Neuronal stem cell (in vitro differentiated cells): ENCODE measurements around the gene PPP1R15B.
A peak's percentile ranks its signal among the peaks of the same experiment; 100 is the strongest.

Source experiments
- DNase-seq: peaks from one replicate; pipeline ENCODE4 v3.0.0-alpha.2; 2013; ENCODE audit warnings: low spot score
- H2AFZ ChIP-seq: one replicate; pipeline ENCODE4 v1.6.1; 2013; ENCODE audit warnings: mild to moderate bottlenecking, low read length, inconsistent platforms
- H2AK5ac ChIP-seq: 2 replicates; pipeline ENCODE4 v1.6.1; 2013; ENCODE audit warnings: low read depth, mild to moderate bottlenecking, inconsistent platforms, low read length, moderate library complexity, mixed read lengths
- H2BK120ac ChIP-seq: 2 replicates; pipeline ENCODE4 v1.6.1; 2013; ENCODE audit warnings: low read depth, mild to moderate bottlenecking, inconsistent platforms, low read length, moderate library complexity, mixed read lengths
- H2BK12ac ChIP-seq: one replicate; pipeline ENCODE4 v1.6.1; 2013; ENCODE audit warnings: low read length, inconsistent platforms
- H2BK15ac ChIP-seq: 2 replicates; pipeline ENCODE4 v1.6.1; 2013; ENCODE audit warnings: mild to moderate bottlenecking, low read length, inconsistent platforms, mixed read lengths
- H2BK5ac ChIP-seq: one replicate; pipeline ENCODE4 v1.6.1; 2013; ENCODE audit warnings: inconsistent platforms, mild to moderate bottlenecking, low read length, moderate library complexity
- H3K14ac ChIP-seq: one replicate; pipeline ENCODE4 v1.6.1; 2013; ENCODE audit warnings: low read length, inconsistent platforms
- H3K18ac ChIP-seq: 2 replicates; pipeline ENCODE4 v1.6.1; 2013; ENCODE audit warnings: low read length, inconsistent platforms
- H3K23ac ChIP-seq: 2 replicates; pipeline ENCODE4 v1.6.1; 2013; ENCODE audit warnings: low read depth, mild to moderate bottlenecking, mixed read lengths, low read length, inconsistent platforms; ENCODE audit not compliant: poor library complexity
- H3K27ac ChIP-seq: replicated peaks from 3 replicates; pipeline ENCODE4 v1.5.1; 2013; ENCODE audit warnings: low read length, inconsistent platforms
- H3K27me3 ChIP-seq, 3 experiments: 2 replicates each; pipeline ENCODE4 v1.6.1; 2013; ENCODE audit warnings: low read length in 3 of 3, mild to moderate bottlenecking in 2 of 3, inconsistent platforms in 1 of 3, low read depth in 1 of 3, mixed read lengths in 1 of 3, moderate library complexity in 1 of 3; ENCODE audit not compliant: control insufficient read depth in 3 of 3, insufficient read depth in 3 of 3
- H3K36me3 ChIP-seq, 2 donors: replicated peaks in 1 of 2; 2 replicates each; pipeline ENCODE4 v1.6.1; 2013; ENCODE audit warnings: low read length in 2 of 2; ENCODE audit not compliant: control insufficient read depth in 2 of 2, insufficient read depth in 2 of 2
- H3K4ac ChIP-seq: 2 replicates; pipeline ENCODE4 v1.6.1; 2013; ENCODE audit warnings: inconsistent platforms, mild to moderate bottlenecking, low read length, moderate library complexity
- H3K4me1 ChIP-seq, 2 donors: 1 replicate in 1 of 2; 2 replicates in 1 of 2; pipeline ENCODE4 v1.6.1; 2013; ENCODE audit warnings: low read length in 2 of 2, low read depth in 1 of 2; ENCODE audit not compliant: control insufficient read depth in 2 of 2, insufficient read depth in 1 of 2
- H3K4me2 ChIP-seq: one replicate; pipeline ENCODE4 v1.6.1; 2013; ENCODE audit warnings: mild to moderate bottlenecking, low read length, inconsistent platforms; ENCODE audit not compliant: insufficient read depth, poor library complexity, severe bottlenecking
- H3K4me3 ChIP-seq, 2 donors: 2 replicates each; pipeline ENCODE4 v1.5.1; 2013; ENCODE audit warnings: low read length in 2 of 2, mild to moderate bottlenecking in 2 of 2, inconsistent platforms in 1 of 2, moderate library complexity in 1 of 2
- H3K79me1 ChIP-seq: one replicate; pipeline ENCODE4 v1.6.1; 2013; ENCODE audit warnings: low read depth, mild to moderate bottlenecking, inconsistent platforms, low read length, moderate library complexity
- H3K9ac ChIP-seq: one replicate; pipeline ENCODE4 v1.6.1; 2013; ENCODE audit warnings: mild to moderate bottlenecking, low read depth, low read length, inconsistent platforms; ENCODE audit not compliant: poor library complexity
- H3K9me3 ChIP-seq, 2 donors: replicated peaks in 1 of 2; 2 replicates each; pipeline versions ENCODE3 to v1.6.1; 2013; ENCODE audit warnings: low read length in 2 of 2, mild to moderate bottlenecking in 2 of 2, inconsistent platforms in 1 of 2, low read depth in 1 of 2, mixed read lengths in 1 of 2, moderate library complexity in 1 of 2; ENCODE audit not compliant: control insufficient read depth in 2 of 2, insufficient read depth in 1 of 2
- H4K8ac ChIP-seq: one replicate; pipeline ENCODE4 v1.6.1; 2013; ENCODE audit warnings: low read depth, mild to moderate bottlenecking, inconsistent platforms, low read length, moderate library complexity
- H4K91ac ChIP-seq: one replicate; pipeline ENCODE4 v1.6.1; 2013; ENCODE audit warnings: low read length, low read depth, mild to moderate bottlenecking, inconsistent platforms; ENCODE audit not compliant: poor library complexity
- WGBS, 2 donors: extraction: QIAGEN DNeasy Blood & Tissue Kit; methylation state at CpG; one replicate each; pipeline ENCODE4 v1.1.7; 2013; ENCODE audit warnings: missing lambda C conversion rate in 2 of 2, mixed read lengths in 1 of 2; ENCODE audit not compliant: insufficient read length in 2 of 2, insufficient replicate concordance in 1 of 2; ENCODE audit errors: extremely low coverage in 2 of 2; 5-methylcytosine and 5-hydroxymethylcytosine counted together

The PPP1R15B gene

DNA sequence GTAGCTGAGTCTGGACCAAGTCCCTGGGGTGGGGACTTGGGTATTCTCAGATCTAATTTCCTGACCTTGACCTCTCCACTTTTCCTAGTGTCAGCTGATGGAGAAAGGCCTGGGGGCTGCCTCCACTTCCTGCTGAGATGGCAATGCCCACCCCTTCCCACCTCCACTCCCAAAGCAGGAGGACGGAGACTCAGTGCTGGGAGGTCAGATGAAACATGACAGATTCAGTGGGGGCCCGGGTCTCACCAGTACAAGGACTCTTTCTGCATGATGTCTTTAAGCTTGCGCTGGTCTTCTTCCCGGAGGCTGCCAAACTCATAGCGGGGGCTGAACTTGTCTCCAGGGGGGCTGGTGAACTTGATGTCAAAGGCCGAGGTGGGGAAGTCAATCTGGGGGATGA is 35.6 kb upstream of the PPP1R15B start:
- WGBS, 2 donors, result no CpG with 5 or more reads among the region's 6 CpGs
- peaks cover 49 to 97% of the 10 kb centered on the region in 2 donors for H3K36me3 ChIP-seq

DNA sequence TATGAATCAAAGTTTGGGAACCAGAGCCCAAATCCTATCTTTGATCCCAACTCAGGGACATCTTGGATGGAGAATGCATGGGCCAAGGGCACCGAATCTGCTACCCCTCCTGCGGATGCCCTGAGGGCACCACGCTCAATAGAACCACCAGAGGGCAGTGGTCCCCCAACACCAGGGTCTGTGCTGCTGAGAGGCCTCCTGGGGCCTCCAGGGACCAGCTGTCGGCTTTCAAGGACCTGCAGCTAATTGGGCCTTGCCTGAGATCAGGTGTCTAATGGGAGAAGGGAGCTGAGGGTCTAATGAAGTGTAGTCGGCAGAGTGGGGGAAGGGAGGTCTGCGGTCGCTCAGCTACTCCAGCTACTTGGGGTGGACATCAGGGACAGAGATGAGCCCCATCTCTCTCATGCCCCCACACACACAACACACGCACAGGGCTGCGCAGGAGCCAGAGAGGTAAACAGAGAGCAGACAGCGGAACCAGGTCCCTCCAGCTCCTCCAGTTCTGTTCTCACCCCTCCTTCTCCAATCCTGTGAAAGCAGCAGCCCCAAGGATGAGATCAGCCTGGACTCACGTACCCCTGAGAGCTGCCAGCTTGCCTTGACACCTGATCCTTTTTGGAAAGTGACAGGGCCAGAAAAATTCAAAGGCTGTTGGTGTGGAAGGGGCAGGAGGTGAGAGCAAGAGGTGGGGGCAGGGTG is 34.9 kb upstream of the PPP1R15B start:
- peak overlapping the region; percentile 45 for H3K4me2 ChIP-seq
- H3K4me3 ChIP-seq, result peak overlapping the region in 1 of 2 donors; percentile 16
- no peaks in the 10 kb centered on the region for H3K79me1 ChIP-seq
- peaks cover 11 to 23% of the 10 kb centered on the region in 2 donors for H3K4me1 ChIP-seq
- no CpG with 5 or more reads among the region's 11 CpGs for WGBS, 2 donors
- H3K18ac ChIP-seq, result peak overlapping the region; percentile 77
- H2BK15ac ChIP-seq, result peak overlapping the region; percentile 30
- H3K27ac ChIP-seq, result peak overlapping the region; percentile 72
- H3K23ac ChIP-seq, result peak overlapping the region; percentile 28
- no peaks in the 10 kb centered on the region for H3K9me3 ChIP-seq
- H2BK12ac ChIP-seq, result peak overlapping the region; percentile 63
- H3K4ac ChIP-seq, result peak overlapping the region; percentile 7
- peak overlapping the region; percentile 29 for H2BK120ac ChIP-seq
- DNase-seq, result peak; percentile 75
- H2AFZ ChIP-seq, result no peak overlapping the region
- H3K9ac ChIP-seq, result no peak overlapping the region
- no peak overlapping the region for H4K8ac ChIP-seq
- peaks cover 53 to 97% of the 10 kb centered on the region in 2 donors for H3K36me3 ChIP-seq
- no peak overlapping the region for H2BK5ac ChIP-seq
- no peak overlapping the region for H4K91ac ChIP-seq
- H3K14ac ChIP-seq, result no peak overlapping the region
- H3K27me3 ChIP-seq, result no peaks in the 10 kb centered on the region
- peak overlapping the region; percentile 72 for H2AK5ac ChIP-seq

More for the DNA sequence above, 35.6 kb upstream of the PPP1R15B start:
- Histone ChIP-seq H3K4ac (no peak overlapping the region), H3K79me1 (no peaks in the 10 kb centered on the region), H2AK5ac (peak overlapping the region; percentile 58), H3K23ac (no peak overlapping the region), H4K8ac (no peak overlapping the region), H3K14ac (no peak overlapping the region), H3K4me3 (no peak overlapping the region), H3K18ac (peak overlapping the region; percentile 17), H3K9ac (no peak overlapping the region), H4K91ac (no peak overlapping the region), H2BK5ac (peak overlapping the region; percentile 34), H2AFZ (no peak overlapping the region), H3K27ac (peak overlapping the region; percentile 72), H2BK12ac (no peak overlapping the region), H3K27me3 (no peaks in the 10 kb centered on the region), H3K4me1 (peaks cover 11 to 23% of the 10 kb centered on the region in 2 donors), H2BK15ac (peak overlapping the region; percentile 30), H3K4me2 (peak overlapping the region; percentile 45), H2BK120ac (no peak overlapping the region), H3K9me3 (no peaks in the 10 kb centered on the region)
- no peak for DNase-seq

DNA sequence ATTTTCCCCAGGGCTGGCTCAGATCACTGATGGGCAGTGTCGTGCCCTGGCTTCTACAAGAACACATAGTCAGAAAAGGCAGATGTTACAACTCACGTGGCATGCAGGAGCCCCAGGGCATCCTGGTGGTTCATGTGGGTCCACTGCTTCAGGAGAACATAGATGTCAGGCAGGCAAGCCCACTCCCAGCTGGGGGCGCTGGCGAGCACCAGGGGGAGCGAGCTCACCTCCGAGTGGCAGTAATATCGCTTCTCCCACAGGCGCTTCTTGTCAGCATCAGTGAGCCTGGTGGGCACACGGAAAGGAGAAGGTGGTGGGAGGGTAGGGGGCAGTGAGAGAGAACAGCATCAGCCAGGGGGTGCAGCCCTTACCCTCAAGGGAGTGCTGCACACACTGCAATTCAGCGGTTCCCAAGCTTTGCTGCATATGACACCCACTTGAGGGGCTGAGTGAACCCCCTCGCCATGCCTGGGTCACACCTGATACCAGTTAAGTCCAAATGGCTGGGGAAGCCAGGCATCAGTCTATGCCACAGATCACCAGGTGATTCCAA is 34.3 kb upstream of the PPP1R15B start:
- no peak for DNase-seq
- no peak overlapping the region for H3K9ac ChIP-seq
- no peaks in the 10 kb centered on the region for H3K79me1 ChIP-seq
- H3K36me3 ChIP-seq, result peaks cover 56 to 97% of the 10 kb centered on the region in 2 donors
- no peak overlapping the region for H2BK5ac ChIP-seq
- peak overlapping the region; percentile 43 for H2BK12ac ChIP-seq
- peak overlapping the region; percentile 29 for H2BK120ac ChIP-seq
- H3K4me1 ChIP-seq, result peaks cover 11 to 19% of the 10 kb centered on the region in 2 donors
- no peak overlapping the region for H2BK15ac ChIP-seq
- no CpG with 5 or more reads among the region's 11 CpGs for WGBS, 2 donors
- H3K27ac ChIP-seq, result no peak overlapping the region
- H3K23ac ChIP-seq, result peak overlapping the region; percentile 81
- no peak overlapping the region for H4K91ac ChIP-seq
- H3K4ac ChIP-seq, result no peak overlapping the region
- no peak overlapping the region for H3K14ac ChIP-seq
- no peak overlapping the region for H3K4me3 ChIP-seq
- H3K18ac ChIP-seq, result peak overlapping the region; percentile 2
- no peak overlapping the region for H3K4me2 ChIP-seq
- no peaks in the 10 kb centered on the region for H3K9me3 ChIP-seq
- peak overlapping the region; percentile 72 for H2AK5ac ChIP-seq
- no peaks in the 10 kb centered on the region for H3K27me3 ChIP-seq
- peak overlapping the region; percentile 53 for H4K8ac ChIP-seq
- H2AFZ ChIP-seq, result no peak overlapping the region

DNA sequence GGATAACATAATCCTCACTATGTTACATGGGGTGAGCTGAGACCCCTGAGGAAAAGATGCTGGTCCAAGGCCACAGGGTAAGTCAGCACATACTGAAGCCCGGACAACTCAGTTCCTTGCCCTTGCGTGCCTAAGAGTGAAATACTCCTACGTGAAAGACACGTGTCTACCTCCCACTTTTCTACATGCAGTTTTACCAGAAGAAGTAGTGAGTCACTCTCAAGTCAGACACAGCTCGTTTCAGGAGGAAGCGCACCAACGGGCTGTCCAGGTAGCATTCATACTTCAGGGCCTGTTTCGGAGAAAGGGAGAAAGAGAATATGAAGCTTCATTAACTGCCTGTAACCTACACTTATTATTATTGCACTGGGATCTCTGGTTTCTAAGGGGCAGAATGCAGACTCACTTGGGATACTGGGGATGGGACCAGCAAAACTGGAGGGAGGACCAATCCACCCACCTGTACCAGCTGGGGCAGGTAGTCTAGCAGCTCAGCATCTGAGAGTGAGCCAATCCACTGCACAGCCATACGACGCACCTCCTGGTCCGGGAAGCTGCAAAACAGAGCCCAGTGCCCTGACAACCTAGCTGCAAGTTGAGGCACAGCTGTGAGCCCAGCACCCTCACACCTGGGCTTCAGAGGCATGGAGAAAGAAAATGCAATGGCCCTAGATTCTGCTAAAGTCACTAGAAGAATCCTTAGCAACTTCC is 32.4 kb upstream of the PPP1R15B start:
- H2BK5ac ChIP-seq, result no peak overlapping the region
- no peak overlapping the region for H3K4me2 ChIP-seq
- H3K27ac ChIP-seq, result no peak overlapping the region
- WGBS, 2 donors, result no CpG with 5 or more reads among the region's 11 CpGs
- no peaks in the 10 kb centered on the region for H3K9me3 ChIP-seq
- peak overlapping the region in 1 of 2 donors; percentile 65 for H3K4me3 ChIP-seq
- H4K8ac ChIP-seq, result no peak overlapping the region
- H3K27me3 ChIP-seq, result no peaks in the 10 kb centered on the region
- peaks cover 11 to 12% of the 10 kb centered on the region in 2 donors for H3K4me1 ChIP-seq
- H3K36me3 ChIP-seq, result peaks cover 50 to 95% of the 10 kb centered on the region in 2 donors
- no peak for DNase-seq
- no peak overlapping the region for H4K91ac ChIP-seq
- no peak overlapping the region for H2AFZ ChIP-seq
- H3K9ac ChIP-seq, result no peak overlapping the region
- H2AK5ac ChIP-seq, result no peak overlapping the region
- H3K23ac ChIP-seq, result no peak overlapping the region
- no peak overlapping the region for H3K4ac ChIP-seq
- H2BK15ac ChIP-seq, result no peak overlapping the region
- no peak overlapping the region for H3K18ac ChIP-seq
- no peak overlapping the region for H2BK120ac ChIP-seq
- H3K79me1 ChIP-seq, result no peaks in the 10 kb centered on the region
- no peak overlapping the region for H3K14ac ChIP-seq
- no peak overlapping the region for H2BK12ac ChIP-seq
